Measurements from ENCODE around the gene C16orf46.

The C16orf46 gene

GRCh38 chr16:81101702-81102101 is 24.7 kb upstream of the C16orf46 start:
- Histone ChIP-seq H3K9me2 (replicated peaks; ENCODE audit: low read depth, low read length) (no peaks in the 10 kb centered on the region), H3K4me3 (ENCODE audit: low read length, poor library complexity, severe bottlenecking) (no peak overlapping the region), H3K27me3 (ENCODE audit: insufficient read depth, low read length, poor library complexity, severe bottlenecking) (no peaks in the 10 kb centered on the region), H3K4me1 (ENCODE audit: insufficient read depth, low read length, poor library complexity, severe bottlenecking) (peaks cover 3% of the 10 kb centered on the region), H4K20me1 (ENCODE audit: insufficient read depth, low read length, poor library complexity, severe bottlenecking) (no peaks in the 10 kb centered on the region), H3K9me3 (ENCODE audit: insufficient read depth, low read depth, low read length) (no peaks in the 10 kb centered on the region), H3K9ac (ENCODE audit: low read depth, low read length, poor library complexity, severe bottlenecking) (no peak overlapping the region), H3K4me2 (ENCODE audit: low read depth, low read length, poor library complexity, severe bottlenecking) (no peak overlapping the region), H2AFZ (ENCODE audit: low read length) (no peak overlapping the region), H3K36me3 (ENCODE audit: insufficient read depth, low read length) (no peaks in the 10 kb centered on the region), H3K79me2 (ENCODE audit: insufficient read depth, low read length) (no peaks in the 10 kb centered on the region), H3F3A (ENCODE audit: low read depth) (no peaks in the 10 kb centered on the region)
- TF ChIP-seq CTCF (conservative IDR thresholded peaks at IDR 0.05; ENCODE audit: low read length) (no peak), EZH2phosphoT487 (IDR thresholded peaks at IDR 0.05; ENCODE audit: borderline replicate concordance) (no peak)

GRCh38 chr16:81099958-81100357 is 22.9 kb upstream of the C16orf46 start:
- Histone ChIP-seq H3K4me3 (ENCODE audit: low read length, poor library complexity, severe bottlenecking) (no peak overlapping the region), H3K27me3 (ENCODE audit: insufficient read depth, low read length, poor library complexity, severe bottlenecking) (no peaks in the 10 kb centered on the region), H3K9ac (ENCODE audit: low read depth, low read length, poor library complexity, severe bottlenecking) (no peak overlapping the region), H2AFZ (ENCODE audit: low read length) (no peak overlapping the region), H3K4me1 (ENCODE audit: insufficient read depth, low read length, poor library complexity, severe bottlenecking) (peaks cover 5% of the 10 kb centered on the region), H3K79me2 (ENCODE audit: insufficient read depth, low read length) (peaks cover 9% of the 10 kb centered on the region), H3K9me2 (replicated peaks; ENCODE audit: low read depth, low read length) (no peaks in the 10 kb centered on the region), H3K4me2 (ENCODE audit: low read depth, low read length, poor library complexity, severe bottlenecking) (no peak overlapping the region), H3F3A (ENCODE audit: low read depth) (no peaks in the 10 kb centered on the region), H3K36me3 (ENCODE audit: insufficient read depth, low read length) (no peaks in the 10 kb centered on the region), H3K9me3 (ENCODE audit: insufficient read depth, low read depth, low read length) (no peaks in the 10 kb centered on the region), H4K20me1 (ENCODE audit: insufficient read depth, low read length, poor library complexity, severe bottlenecking) (no peaks in the 10 kb centered on the region)
- TF ChIP-seq CTCF (conservative IDR thresholded peaks at IDR 0.05; ENCODE audit: low read length) (no peak), EZH2phosphoT487 (IDR thresholded peaks at IDR 0.05; ENCODE audit: borderline replicate concordance) (no peak)

GRCh38 chr16:81097230-81097629 is 20.2 kb upstream of the C16orf46 start:
- no peak for TF ChIP-seq CTCF (conservative IDR thresholded peaks at IDR 0.05; ENCODE audit: low read length)
- no peak for TF ChIP-seq EZH2phosphoT487 (IDR thresholded peaks at IDR 0.05; ENCODE audit: borderline replicate concordance)
- H3K9me3 ChIP-seq (ENCODE audit: insufficient read depth, low read depth, low read length), result no peaks in the 10 kb centered on the region
- peaks cover 10% of the 10 kb centered on the region for H3K4me1 ChIP-seq (ENCODE audit: insufficient read depth, low read length, poor library complexity, severe bottlenecking)
- H3K4me2 ChIP-seq (ENCODE audit: low read depth, low read length, poor library complexity, severe bottlenecking), result peak overlapping the region; percentile 73
- no peaks in the 10 kb centered on the region for H3K36me3 ChIP-seq (ENCODE audit: insufficient read depth, low read length)
- no peak overlapping the region for H3K9ac ChIP-seq (ENCODE audit: low read depth, low read length, poor library complexity, severe bottlenecking)
- H3K9me2 ChIP-seq (replicated peaks; ENCODE audit: low read depth, low read length), result no peaks in the 10 kb centered on the region
- no peak overlapping the region for H2AFZ ChIP-seq (ENCODE audit: low read length)
- no peaks in the 10 kb centered on the region for H4K20me1 ChIP-seq (ENCODE audit: insufficient read depth, low read length, poor library complexity, severe bottlenecking)
- H3K27me3 ChIP-seq (ENCODE audit: insufficient read depth, low read length, poor library complexity, severe bottlenecking), result no peaks in the 10 kb centered on the region
- H3K4me3 ChIP-seq (ENCODE audit: low read length, poor library complexity, severe bottlenecking), result no peak overlapping the region
- H3K79me2 ChIP-seq (ENCODE audit: insufficient read depth, low read length), result peaks cover 22% of the 10 kb centered on the region
- no peaks in the 10 kb centered on the region for H3F3A ChIP-seq (ENCODE audit: low read depth)
